ENCODE data around the gene DPPA2.
"Not testable (repeated sequence)": the region's sequence is repeated elsewhere in the genome, so short reads cannot be mapped to it uniquely, and the experiment has no call there.

Gene DPPA2, protein sequence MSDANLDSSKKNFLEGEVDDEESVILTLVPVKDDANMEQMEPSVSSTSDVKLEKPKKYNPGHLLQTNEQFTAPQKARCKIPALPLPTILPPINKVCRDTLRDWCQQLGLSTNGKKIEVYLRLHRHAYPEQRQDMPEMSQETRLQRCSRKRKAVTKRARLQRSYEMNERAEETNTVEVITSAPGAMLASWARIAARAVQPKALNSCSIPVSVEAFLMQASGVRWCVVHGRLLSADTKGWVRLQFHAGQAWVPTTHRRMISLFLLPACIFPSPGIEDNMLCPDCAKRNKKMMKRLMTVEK

DNA sequence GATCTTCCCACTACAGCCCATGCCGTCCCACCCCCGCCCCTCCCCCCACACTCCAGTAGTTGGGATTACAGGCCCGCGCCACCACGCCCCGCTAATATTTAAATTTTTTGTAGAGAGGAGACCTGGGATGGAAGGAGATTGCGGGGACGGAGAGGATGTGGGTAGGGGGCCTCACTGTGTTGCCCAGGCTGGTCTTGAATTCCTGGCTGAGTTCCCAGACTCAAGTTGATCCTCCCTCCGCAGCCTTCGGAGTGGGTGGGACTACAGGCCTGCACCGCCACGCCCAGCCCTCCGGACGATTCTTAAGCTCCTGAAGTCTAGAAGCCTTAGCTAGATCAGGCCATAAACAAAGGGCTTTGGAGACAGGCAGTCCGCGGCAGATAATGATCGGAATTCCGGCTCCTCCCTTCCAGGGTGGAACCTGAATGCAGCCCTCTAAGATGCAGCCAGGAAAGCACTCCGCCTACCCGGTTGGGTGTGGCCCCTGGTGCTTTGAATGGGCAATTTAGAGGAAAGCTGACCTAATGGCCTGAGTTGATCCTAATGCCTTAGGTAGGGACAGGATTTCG is at the start of gene DPPA2:
DPPA2 (minus strand) TSS at position 356 of the 569 bp plus-strand sequence. CDS start 1,975 bp downstream, outside the sequence.
- DNase-seq (ENCODE audit: low read depth in 2 of 2) = no peak

- no peak for DNase-seq (ENCODE audit: low read depth in 2 of 2)
Observed at GRCh38 chr3:109364088-109364487, 47.8 kb upstream of the DPPA2 start.

- no peak for DNase-seq (ENCODE audit: low read depth in 2 of 2)
Observed at GRCh38 chr3:109363634-109364033, 47.3 kb upstream of the DPPA2 start.

DNA sequence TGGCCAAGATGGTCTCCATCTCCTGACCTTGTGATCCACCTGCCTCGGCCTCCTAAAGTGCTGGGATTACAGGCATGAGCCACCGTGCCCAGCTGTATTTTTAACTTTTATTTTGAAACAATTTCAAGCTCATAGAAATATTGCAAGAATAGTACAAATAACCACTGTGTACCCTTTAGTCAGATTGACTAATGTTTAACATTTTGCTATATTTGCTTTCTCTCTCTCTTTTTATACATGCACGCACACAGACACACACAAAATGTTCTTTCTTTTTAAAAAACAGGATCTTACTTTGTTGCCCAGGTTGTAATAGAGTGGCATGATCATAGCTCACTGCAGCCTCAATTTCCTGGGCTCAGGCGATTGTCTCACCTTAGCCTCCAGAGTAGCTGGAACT is 46.5 kb upstream of the DPPA2 start:
- no peak for DNase-seq (ENCODE audit: low read depth in 2 of 2)

GRCh38 chr3:109358809-109359208 is 42.5 kb upstream of the DPPA2 start:
- not testable (repeated sequence) for DNase-seq (ENCODE audit: low read depth in 2 of 2)

GRCh38 chr3:109356442-109357155 is 40.3 kb upstream of the DPPA2 start:
- DNase-seq (ENCODE audit: low read depth in 2 of 2) = no peak

DNA sequence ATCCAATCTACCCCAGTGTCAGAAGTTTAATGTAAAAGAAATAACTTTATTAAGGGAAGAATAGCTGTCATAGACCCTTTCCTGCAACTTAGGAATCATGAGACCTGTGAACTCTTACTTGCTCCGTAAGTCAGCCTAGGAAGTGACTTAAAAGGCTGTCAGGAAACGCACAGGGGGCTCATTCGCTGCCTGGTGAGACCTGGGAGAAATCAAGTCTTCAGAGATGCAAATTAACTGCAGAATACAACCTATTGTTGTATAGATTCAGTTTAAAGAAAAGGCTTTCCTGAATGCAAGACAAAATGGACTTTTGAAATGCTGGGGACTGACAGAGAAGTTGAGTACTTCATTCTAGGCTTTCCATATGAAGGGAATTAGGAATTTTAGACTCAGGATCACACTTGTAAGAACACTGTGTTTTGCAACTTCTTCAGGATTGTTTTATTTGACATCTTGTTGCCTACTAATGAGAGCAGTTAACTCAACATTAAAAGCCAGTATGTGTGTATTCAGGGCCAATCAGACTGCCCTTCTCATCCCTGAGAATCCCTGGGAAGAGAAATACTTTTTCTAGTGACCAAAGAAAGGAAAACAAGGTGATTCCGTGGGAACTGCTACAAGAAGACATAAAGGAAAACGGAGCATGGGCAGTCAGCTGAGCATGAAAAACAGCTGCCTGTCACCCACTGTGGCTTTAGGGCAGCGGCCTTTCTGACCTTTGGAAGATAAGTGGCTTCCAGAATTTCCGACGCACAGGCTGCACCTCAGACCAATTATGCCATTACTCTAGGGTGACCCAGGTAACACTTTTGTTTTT is 39.5 kb upstream of the DPPA2 start:
- no peak for DNase-seq (ENCODE audit: low read depth in 2 of 2)

- no peak for DNase-seq (ENCODE audit: low read depth in 2 of 2)
Observed at GRCh38 chr3:109353057-109353456, 36.7 kb upstream of the DPPA2 start.

DNA sequence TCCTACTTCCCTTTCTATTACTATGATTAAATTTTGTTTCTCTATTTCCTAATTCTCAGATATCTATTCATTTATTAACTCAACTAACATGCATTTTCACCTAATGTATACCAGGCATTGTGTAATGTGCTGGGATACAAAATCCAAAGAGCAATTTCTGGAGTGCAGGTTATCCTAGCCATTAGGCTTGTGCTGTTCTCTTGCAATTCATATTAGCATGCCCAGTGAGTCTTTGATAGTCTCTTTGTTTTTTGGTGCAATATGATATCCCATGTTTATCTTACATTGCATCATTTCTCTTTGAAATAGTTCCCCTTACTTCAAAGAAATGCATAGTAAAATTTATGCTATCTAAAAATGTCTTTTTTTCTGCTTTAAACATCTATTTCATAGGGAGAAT is 34.9 kb upstream of the DPPA2 start:
- DNase-seq (ENCODE audit: low read depth in 2 of 2) = no peak

GRCh38 chr3:109346770-109347295 is 30.5 kb upstream of the DPPA2 start:
- DNase-seq (ENCODE audit: low read depth in 2 of 2) = no peak

GRCh38 chr3:109346099-109346498 is 29.8 kb upstream of the DPPA2 start:
- no peak for DNase-seq (ENCODE audit: low read depth in 2 of 2)

- DNase-seq (ENCODE audit: low read depth in 2 of 2) = no peak
Observed at GRCh38 chr3:109339714-109340648, 23.7 kb upstream of the DPPA2 start.

DNA sequence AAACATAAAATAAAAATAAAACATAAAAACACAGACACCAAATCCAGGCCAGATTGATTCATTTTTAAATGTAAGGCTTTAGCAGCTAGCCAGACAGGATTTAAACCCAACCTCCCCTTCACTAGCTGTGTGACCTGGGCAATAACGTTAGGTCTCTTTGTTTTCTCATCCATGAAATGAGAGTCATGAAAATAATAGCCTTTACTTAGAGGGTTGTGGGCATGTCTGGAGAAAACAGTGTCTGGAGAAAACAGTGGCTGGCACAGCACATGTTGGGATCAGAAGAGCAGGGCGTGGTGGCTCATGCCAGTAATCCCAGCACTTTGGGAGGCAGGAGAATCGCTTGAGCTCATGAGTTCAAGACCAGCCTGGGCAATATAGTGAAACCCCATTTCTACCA is 22.9 kb upstream of the DPPA2 start:
- no peak for DNase-seq (ENCODE audit: low read depth in 2 of 2)

- DNase-seq (ENCODE audit: low read depth in 2 of 2) = no peak
Observed at GRCh38 chr3:109338322-109338721, 22.0 kb upstream of the DPPA2 start.

GRCh38 chr3:109337393-109337792 is 21.1 kb upstream of the DPPA2 start, which contains the start of gene DPPA4:
Gene DPPA4, minus strand, starts transcription at chr3:109337546. Its CDS starts 29 bp downstream, at chr3:109337517.
- DNase-seq (ENCODE audit: low read depth in 2 of 2) = no peak

DNA sequence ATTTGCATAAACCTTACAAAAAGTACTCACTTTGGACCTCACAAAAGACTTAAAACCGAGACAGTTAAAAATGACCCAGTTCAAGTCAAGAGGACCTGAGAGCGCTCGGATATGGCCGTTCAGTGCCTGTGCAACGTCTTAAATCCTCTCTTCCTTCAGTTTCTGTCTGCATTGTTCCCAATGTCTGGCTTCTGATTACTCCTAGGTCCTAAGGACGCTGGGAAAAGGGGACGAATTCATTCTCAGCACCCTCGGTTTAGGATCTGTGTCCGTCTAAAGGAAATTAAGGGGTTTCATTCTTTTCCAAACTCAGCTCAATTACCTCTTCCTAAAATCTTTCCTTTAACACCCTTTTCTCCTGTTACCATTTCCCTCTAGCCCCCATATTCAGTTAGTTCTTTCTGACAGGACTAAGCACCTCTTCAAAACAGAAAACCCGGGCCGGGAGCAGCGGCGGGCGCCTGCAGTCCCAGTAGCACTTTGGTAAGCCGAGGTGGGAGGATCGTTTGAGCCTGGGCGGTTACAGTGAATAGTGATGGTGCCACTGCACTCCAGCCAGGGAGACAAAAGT is 20.1 kb upstream of the DPPA2 start:
- DNase-seq (ENCODE audit: low read depth in 2 of 2) = no peak

GRCh38 chr3:109334572-109334971 is 18.3 kb upstream of the DPPA2 start:
- no peak for DNase-seq (ENCODE audit: low read depth in 2 of 2)

- no peak for DNase-seq (ENCODE audit: low read depth in 2 of 2)
Observed at GRCh38 chr3:109331692-109332091, 15.4 kb upstream of the DPPA2 start.

DNA sequence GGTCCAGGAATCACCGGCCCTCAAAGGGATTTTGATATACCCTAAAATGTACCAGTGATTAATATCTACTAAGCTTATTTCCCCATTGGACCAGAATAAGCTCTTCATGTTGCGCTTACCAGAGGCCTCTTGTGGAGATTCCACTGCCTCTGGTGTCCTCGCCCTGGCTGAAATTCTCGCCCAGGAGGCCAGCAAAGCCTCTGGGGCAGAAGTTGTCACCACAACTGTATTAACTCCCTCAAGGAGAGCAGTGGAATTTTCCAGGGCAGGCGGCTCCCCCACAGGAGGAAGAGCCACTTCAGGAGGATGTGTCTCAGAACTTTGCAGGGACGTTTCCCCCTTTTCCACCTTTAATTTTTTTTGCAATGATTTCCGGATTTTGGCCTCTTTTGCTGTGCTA is 14.1 kb upstream of the DPPA2 start:
- DNase-seq (ENCODE audit: low read depth in 2 of 2) = no peak

- DNase-seq (ENCODE audit: low read depth in 2 of 2) = no peak
Observed at GRCh38 chr3:109328202-109328601, 11.9 kb upstream of the DPPA2 start.

Data from stimulated activated CD8-positive, alpha-beta memory T cell treated with anti-CD3 and anti-CD28 coated beads, Interleukin-2, amount 100 ng/mL, for 1 hour (primary cell).